NCI-H2029 treated with DMSO at 0.1 percent for 48 hours (cell line): ENCODE measurements around the gene COASY.
"Not testable (repeated sequence)": the region's sequence is repeated elsewhere in the genome, so short reads cannot be mapped to it uniquely, and the experiment has no call there.

Experiments
- DNase-seq: peaks from one replicate; lab custom pipeline; 2025; lab: John Stamatoyannopoulos, UW

Gene COASY

DNA sequence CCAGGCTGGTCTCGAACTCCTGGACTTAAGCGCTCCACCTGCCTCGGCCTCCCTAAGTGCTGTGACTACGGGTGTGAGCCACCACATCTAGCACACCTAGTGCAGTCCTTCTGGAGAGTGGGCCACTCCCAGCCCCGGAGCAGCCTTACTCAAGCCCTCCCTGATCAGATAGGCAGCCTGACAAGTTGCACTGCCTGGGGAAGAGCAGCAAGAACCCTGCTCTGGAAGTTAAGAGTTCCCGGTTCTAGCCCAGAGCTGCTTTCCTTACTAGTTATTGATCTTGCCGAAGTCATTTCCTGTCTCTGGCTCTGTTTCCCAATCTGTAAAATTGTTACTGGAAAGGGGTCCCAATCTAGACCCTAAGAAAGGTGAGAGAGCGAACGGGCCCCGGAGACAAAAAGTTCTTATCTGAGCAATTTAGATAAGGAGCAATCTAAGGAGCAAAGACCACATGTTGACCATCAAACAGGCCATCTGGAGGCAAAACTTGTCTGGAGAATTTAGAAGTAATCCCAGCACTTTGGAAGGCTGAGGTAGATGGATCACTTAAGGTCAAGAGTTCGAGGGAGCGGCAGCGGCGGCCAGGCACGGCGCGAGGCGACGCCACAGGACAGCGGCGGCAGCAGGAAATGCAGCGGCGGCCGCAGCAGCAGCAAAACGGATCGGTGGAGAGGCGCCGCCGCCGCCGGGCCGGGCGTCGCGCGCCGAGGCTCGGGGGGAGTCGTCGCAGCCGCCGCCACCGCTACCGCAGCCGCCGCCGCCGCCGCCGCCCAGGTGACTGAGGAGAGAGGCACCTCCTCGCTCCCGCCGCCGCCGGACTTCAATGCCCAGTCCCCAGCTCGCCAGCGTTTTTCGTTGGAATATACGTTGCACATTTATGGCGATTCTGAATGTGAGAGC lies 30.2 kb upstream of the COASY start:
- DNase-seq: no peak

GRCh38 chr17:42535155-42536047 lies 26.5 kb upstream of the COASY start:
- DNase-seq: no peak

GRCh38 chr17:42536048-42536371 lies 25.9 kb upstream of the COASY start, which contains the start of gene NAGLU:
Gene NAGLU, plus strand, starts transcription at chr17:42536241. Its CDS starts 32 bp downstream, at chr17:42536273.
- DNase-seq: peak; percentile 41

GRCh38 chr17:42536372-42537155 lies 25.4 kb upstream of the COASY start:
- no peak for DNase-seq

GRCh38 chr17:42537156-42537805 lies 24.7 kb upstream of the COASY start:
- no peak for DNase-seq

DNA sequence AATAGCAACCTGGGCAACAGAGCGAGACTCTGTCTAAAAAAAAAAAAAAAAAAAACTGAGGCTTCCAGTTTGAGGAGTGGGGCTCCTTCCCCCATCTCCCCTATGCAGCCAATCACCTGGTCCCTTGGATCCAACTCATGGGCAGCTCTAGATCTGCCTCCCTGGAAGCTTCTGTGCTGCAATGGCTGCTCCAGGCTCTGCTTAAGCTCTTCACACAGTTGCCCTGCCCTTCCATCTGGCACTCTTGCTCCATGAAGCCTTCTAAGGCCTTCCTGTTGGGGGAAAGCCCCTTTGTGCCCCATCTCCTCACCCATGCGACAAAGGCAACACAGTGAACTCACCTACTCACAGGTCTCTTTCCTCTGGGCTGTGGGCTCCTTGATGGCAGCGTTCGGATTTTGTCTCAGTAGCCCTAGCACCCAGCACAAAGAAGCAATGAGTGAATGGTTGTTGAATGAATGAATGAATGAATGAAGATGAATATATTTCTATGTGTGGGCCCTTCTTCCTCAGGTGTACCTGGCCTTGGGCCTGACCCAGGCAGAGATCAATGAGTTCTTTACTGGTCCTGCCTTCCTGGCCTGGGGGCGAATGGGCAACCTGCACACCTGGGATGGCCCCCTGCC lies 24.0 kb upstream of the COASY start:
- DNase-seq: no peak

DNA sequence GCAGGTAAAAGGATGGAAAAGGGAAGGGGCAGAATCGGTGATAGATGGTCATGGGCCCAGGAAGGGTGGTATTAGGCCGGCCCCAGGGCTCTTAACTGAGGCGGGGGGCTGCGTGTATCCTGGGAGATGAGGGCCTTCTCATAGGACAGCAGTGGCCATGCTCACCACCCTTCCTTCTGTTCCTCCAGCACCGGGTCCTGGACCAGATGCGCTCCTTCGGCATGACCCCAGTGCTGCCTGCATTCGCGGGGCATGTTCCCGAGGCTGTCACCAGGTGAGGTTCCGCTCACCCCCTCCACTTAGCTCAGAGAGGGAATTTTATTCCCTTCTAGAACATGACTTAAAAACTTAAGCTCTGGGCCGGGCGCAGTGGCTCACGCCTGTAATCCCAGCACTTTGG lies 23.5 kb upstream of the COASY start:
- DNase-seq: no peak

GRCh38 chr17:42540558-42540957 lies 21.4 kb upstream of the COASY start:
- DNase-seq: not testable (repeated sequence)

DNA sequence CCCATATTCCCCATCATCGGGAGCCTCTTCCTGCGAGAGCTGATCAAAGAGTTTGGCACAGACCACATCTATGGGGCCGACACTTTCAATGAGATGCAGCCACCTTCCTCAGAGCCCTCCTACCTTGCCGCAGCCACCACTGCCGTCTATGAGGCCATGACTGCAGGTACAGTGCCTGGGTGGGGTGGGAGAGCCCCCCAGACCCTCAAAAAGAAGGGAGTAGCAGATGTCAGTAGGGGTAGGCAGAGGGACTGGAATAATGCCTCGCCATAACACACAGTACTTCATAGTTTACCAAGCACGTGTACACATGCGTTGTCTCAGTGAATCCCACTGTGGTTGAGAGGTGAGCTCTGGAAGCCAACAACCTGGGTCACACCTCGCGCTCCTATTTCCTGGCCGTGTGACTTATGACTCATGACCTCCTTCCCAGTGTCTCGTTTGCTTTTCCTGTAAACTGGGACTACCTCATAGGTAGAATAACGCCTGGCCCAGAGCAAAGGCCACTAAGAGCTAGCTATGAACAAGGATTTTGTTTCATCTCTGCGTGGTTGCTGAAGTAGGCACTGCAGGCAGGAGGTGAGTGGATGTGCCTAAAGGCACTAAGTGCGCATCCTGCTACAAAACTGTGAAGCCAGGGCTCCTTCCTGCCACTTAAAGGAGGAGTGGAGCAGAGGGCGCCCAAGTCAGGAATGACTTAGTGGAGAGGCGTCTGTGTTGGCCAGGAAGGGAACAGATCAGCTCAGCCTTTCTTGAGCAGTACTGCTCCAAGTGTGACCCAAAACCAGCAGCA lies 20.7 kb upstream of the COASY start:
- no peak for DNase-seq

- no peak for DNase-seq
Observed at GRCh38 chr17:42543190-42544079, 18.5 kb upstream of the COASY start.

GRCh38 chr17:42544874-42545283 lies 17.1 kb upstream of the COASY start:
- no peak for DNase-seq

- not testable (repeated sequence) for DNase-seq
Observed at GRCh38 chr17:42545755-42546505, 16.0 kb upstream of the COASY start.

GRCh38 chr17:42547001-42547461 lies 14.9 kb upstream of the COASY start:
- no peak for DNase-seq

- DNase-seq: no peak
Observed at GRCh38 chr17:42547698-42548069, 14.3 kb upstream of the COASY start.

DNA sequence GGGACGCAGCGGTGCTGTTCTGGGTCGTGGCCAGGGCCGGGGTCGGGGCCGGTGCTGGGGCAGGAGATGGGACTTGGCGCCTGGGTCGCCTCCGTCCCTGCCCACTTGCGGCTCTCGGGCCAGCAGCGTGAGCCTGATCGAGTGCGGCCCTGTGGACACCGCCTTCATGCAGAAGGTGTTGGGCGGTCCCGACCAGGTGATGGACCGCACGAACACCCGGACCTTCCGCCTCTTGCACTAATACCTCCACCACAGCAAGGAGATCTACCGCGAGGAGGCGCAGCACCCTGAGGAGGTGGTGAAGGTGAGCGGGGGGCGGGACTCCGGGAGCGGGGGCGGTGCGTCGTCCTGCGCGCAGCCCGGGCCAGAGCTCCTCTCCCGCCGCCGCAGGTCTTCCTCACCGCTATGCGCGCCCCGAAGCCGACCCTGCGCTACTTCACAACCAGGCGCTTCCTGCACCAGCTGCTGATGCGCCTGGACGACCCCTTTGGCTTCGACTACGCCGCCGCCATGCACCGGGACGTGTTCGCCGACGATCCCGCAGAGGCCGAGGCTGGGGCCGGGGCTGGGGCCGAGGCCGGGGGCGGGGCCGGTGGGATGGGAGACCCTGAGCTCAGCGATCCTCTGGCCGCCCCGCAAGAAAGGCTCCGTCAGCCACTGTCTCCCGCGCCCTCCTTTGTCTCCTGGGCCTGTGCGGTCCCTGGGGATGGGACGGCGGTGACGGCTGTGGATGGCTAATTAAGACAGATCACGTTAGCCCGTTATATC lies 13.7 kb upstream of the COASY start:
- peak; percentile 37 for DNase-seq

DNA sequence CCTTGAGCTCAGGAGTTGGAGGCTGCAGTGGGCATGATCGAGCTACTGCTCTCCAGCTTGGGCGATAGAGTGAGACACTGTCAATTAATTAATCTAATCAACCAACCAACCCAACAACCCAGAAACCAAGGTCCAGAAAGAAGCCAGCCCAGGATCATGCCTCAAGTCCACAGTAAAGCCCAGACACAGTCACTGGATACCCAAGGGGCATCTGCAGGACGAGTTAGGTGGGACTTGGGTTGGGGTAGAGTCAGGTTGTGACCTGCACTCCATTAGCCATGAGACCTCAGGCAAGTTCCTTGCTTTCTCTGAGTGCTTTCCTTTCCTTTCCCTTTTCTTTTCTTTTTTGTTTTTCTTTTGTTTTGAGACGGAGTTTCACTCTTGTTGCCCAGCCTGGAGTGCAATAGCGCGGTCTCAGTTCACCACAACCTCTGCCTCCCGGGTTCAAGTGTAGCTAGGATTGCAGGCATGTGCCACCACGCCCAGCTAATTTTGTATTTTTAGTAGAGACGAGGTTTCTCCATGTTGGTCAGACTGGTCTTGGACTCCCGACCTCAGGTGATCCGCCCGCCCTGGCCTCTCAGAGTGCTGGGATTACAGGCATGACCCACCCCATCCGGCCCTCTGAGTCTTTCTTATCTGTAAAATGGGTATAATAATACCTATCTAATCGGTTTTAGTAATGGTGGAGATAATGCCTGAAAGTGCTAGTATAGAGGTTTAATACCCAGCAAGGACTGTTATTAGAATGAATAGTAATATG lies 12.8 kb upstream of the COASY start:
- DNase-seq: no peak

- not testable (repeated sequence) for DNase-seq
Observed at GRCh38 chr17:42552736-42553135, 9.2 kb upstream of the COASY start, which contains the start of gene HSD17B1. Gene HSD17B1, plus strand, starts transcription at chr17:42552923. Its CDS starts 11 bp downstream, at chr17:42552934.
